ENCODE results near the gene ADCYAP1R1.

Gene ADCYAP1R1

DNA sequence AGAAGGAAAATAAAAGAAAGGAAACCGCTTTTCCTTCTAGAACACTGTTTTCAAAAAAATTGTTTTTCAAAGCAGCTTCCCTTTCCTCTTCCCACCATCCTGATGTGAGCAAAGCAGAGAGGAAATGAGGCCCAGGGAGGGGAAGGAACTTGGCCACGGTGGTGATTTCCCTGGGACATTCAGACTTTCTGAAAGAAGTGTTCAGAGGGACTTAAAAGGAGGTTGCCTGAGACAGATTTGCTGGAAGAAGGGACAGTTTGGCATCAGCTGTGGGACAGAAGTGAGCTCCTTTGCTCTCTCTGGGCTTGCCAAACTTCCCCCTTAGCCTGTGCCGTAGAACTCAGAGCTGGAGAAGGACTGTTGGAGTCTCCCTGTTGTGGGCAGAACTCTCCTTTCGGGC is 30.3 kb downstream of the ADCYAP1R1 start:
- Histone ChIP-seq H3K9ac (ENCODE audit: low read depth, low read length, poor library complexity, severe bottlenecking) (no peak overlapping the region), H2AFZ (ENCODE audit: low read length) (no peak overlapping the region), H4K20me1 (ENCODE audit: insufficient read depth, low read length, poor library complexity, severe bottlenecking) (no peaks in the 10 kb centered on the region), H3K9me2 (replicated peaks; ENCODE audit: low read depth, low read length) (no peaks in the 10 kb centered on the region), H3K4me2 (ENCODE audit: low read depth, low read length, poor library complexity, severe bottlenecking) (no peak overlapping the region), H3K36me3 (ENCODE audit: insufficient read depth, low read length) (no peaks in the 10 kb centered on the region), H3K79me2 (ENCODE audit: insufficient read depth, low read length) (no peaks in the 10 kb centered on the region), H3K27me3 (ENCODE audit: insufficient read depth, low read length, poor library complexity, severe bottlenecking) (no peaks in the 10 kb centered on the region), H3K4me3 (ENCODE audit: low read length, poor library complexity, severe bottlenecking) (no peak overlapping the region), H3F3A (ENCODE audit: low read depth) (no peaks in the 10 kb centered on the region), H3K4me1 (ENCODE audit: insufficient read depth, low read length, poor library complexity, severe bottlenecking) (no peaks in the 10 kb centered on the region), H3K9me3 (ENCODE audit: insufficient read depth, low read depth, low read length) (no peaks in the 10 kb centered on the region)
- TF ChIP-seq, protein P1, sequence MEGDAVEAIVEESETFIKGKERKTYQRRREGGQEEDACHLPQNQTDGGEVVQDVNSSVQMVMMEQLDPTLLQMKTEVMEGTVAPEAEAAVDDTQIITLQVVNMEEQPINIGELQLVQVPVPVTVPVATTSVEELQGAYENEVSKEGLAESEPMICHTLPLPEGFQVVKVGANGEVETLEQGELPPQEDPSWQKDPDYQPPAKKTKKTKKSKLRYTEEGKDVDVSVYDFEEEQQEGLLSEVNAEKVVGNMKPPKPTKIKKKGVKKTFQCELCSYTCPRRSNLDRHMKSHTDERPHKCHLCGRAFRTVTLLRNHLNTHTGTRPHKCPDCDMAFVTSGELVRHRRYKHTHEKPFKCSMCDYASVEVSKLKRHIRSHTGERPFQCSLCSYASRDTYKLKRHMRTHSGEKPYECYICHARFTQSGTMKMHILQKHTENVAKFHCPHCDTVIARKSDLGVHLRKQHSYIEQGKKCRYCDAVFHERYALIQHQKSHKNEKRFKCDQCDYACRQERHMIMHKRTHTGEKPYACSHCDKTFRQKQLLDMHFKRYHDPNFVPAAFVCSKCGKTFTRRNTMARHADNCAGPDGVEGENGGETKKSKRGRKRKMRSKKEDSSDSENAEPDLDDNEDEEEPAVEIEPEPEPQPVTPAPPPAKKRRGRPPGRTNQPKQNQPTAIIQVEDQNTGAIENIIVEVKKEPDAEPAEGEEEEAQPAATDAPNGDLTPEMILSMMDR (conservative IDR thresholded peaks at IDR 0.05; ENCODE audit: low read length), result no peak
- TF ChIP-seq EZH2phosphoT487 (IDR thresholded peaks at IDR 0.05; ENCODE audit: borderline replicate concordance), result no peak

DNA sequence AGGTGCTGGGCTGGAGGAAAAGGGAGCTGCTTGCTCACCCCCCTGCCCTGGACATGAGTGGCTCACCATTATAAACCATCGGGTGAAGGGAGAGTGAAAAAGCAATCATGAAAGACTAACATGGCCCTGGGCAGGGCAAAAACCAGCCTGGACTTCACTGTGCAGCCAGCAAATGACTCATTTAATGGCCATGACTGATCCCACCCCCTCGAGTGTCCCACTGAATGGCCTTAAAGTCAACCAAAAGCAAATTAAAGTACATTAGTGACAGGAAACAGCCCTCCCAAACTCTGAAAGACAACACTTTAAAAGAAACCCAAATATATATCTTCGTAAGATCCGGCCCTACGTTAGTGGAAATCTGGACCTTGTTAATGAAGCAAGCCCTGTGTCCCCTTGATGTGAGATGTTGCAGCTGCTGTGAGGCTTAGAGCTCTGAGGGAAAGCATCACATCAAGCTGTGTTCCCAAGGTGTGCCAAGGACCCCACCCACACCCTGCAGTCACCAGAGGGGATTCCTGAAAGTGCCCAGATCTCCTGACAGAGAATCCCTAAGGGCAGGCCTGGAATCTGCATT is 31.2 kb downstream of the ADCYAP1R1 start:
- H3K9me2 ChIP-seq (replicated peaks; ENCODE audit: low read depth, low read length), result no peaks in the 10 kb centered on the region
- H3F3A ChIP-seq (ENCODE audit: low read depth), result no peaks in the 10 kb centered on the region
- H3K79me2 ChIP-seq (ENCODE audit: insufficient read depth, low read length), result no peaks in the 10 kb centered on the region
- H3K4me1 ChIP-seq (ENCODE audit: insufficient read depth, low read length, poor library complexity, severe bottlenecking), result no peaks in the 10 kb centered on the region
- H3K4me2 ChIP-seq (ENCODE audit: low read depth, low read length, poor library complexity, severe bottlenecking), result no peak overlapping the region
- no peak overlapping the region for H3K4me3 ChIP-seq (ENCODE audit: low read length, poor library complexity, severe bottlenecking)
- TF ChIP-seq EZH2phosphoT487 (IDR thresholded peaks at IDR 0.05; ENCODE audit: borderline replicate concordance), result no peak
- TF ChIP-seq, protein P1 (conservative IDR thresholded peaks at IDR 0.05; ENCODE audit: low read length), result no peak
- H3K9ac ChIP-seq (ENCODE audit: low read depth, low read length, poor library complexity, severe bottlenecking), result no peak overlapping the region
- no peaks in the 10 kb centered on the region for H3K9me3 ChIP-seq (ENCODE audit: insufficient read depth, low read depth, low read length)
- H4K20me1 ChIP-seq (ENCODE audit: insufficient read depth, low read length, poor library complexity, severe bottlenecking), result no peaks in the 10 kb centered on the region
- no peaks in the 10 kb centered on the region for H3K27me3 ChIP-seq (ENCODE audit: insufficient read depth, low read length, poor library complexity, severe bottlenecking)
- no peaks in the 10 kb centered on the region for H3K36me3 ChIP-seq (ENCODE audit: insufficient read depth, low read length)
- no peak overlapping the region for H2AFZ ChIP-seq (ENCODE audit: low read length)

DNA sequence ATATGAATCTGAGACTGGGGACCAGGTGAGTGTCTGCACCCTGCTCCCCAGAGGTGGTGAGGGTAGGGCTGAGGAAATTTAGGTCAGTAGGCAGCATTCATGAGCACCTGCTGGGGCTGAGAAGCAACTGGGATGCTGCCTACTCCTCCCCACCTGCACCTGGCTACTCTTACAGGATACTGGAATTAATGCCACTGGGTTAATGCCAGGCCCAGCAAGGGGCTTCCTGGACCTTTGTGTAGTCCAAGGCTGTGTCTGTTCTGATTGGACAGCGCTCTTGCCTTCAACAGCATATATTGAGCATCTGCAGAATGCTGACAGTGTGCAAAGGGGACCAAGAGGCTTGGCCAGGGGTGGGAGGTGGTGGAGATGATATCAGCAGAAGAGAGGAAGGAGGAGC is 32.1 kb downstream of the ADCYAP1R1 start:
- H3K4me1 ChIP-seq (ENCODE audit: insufficient read depth, low read length, poor library complexity, severe bottlenecking), result no peaks in the 10 kb centered on the region
- TF ChIP-seq, protein P1 (conservative IDR thresholded peaks at IDR 0.05; ENCODE audit: low read length), result no peak
- TF ChIP-seq EZH2phosphoT487 (IDR thresholded peaks at IDR 0.05; ENCODE audit: borderline replicate concordance), result no peak
- H3K9me2 ChIP-seq (replicated peaks; ENCODE audit: low read depth, low read length), result no peaks in the 10 kb centered on the region
- H3K9ac ChIP-seq (ENCODE audit: low read depth, low read length, poor library complexity, severe bottlenecking), result no peak overlapping the region
- no peaks in the 10 kb centered on the region for H4K20me1 ChIP-seq (ENCODE audit: insufficient read depth, low read length, poor library complexity, severe bottlenecking)
- no peaks in the 10 kb centered on the region for H3K9me3 ChIP-seq (ENCODE audit: insufficient read depth, low read depth, low read length)
- no peaks in the 10 kb centered on the region for H3K27me3 ChIP-seq (ENCODE audit: insufficient read depth, low read length, poor library complexity, severe bottlenecking)
- H3K4me3 ChIP-seq (ENCODE audit: low read length, poor library complexity, severe bottlenecking), result no peak overlapping the region
- H3K79me2 ChIP-seq (ENCODE audit: insufficient read depth, low read length), result no peaks in the 10 kb centered on the region
- H3K36me3 ChIP-seq (ENCODE audit: insufficient read depth, low read length), result no peaks in the 10 kb centered on the region
- H3K4me2 ChIP-seq (ENCODE audit: low read depth, low read length, poor library complexity, severe bottlenecking), result no peak overlapping the region
- no peaks in the 10 kb centered on the region for H3F3A ChIP-seq (ENCODE audit: low read depth)
- no peak overlapping the region for H2AFZ ChIP-seq (ENCODE audit: low read length)
